MM.1S (cell line): ENCODE data around the gene AKAP9.
"Not testable (repeated sequence)": the region's sequence is repeated elsewhere in the genome, so short reads cannot be mapped to it uniquely, and the experiment has no call there.

Experiments
- DNase-seq: peaks from one replicate; pipeline ENCODE4 v3.0.0-alpha.2; 2015
- H2AFZ ChIP-seq: fragments of 300-600 bp; sonication (generic); 2 replicates; pipeline ENCODE4 v1.6.0; 2016; ENCODE audit warnings: antibody characterized with exemption, low read length
- H3F3A ChIP-seq: fragments of 300-600 bp; sonication (generic); 2 replicates; pipeline ENCODE4 v1.6.1; 2016; ENCODE audit warnings: mild to moderate bottlenecking, antibody characterized with exemption, low read length, moderate library complexity, mixed read lengths; ENCODE audit not compliant: insufficient read depth
- H3K27ac ChIP-seq: fragments of 300-600 bp; sonication (generic); 2 replicates; pipeline ENCODE4 v1.5.1; 2016; ENCODE audit warnings: mild to moderate bottlenecking, low read length
- H3K27me3 ChIP-seq: fragments of 300-600 bp; sonication (generic); replicated peaks from 2 replicates; pipeline ENCODE4 v1.6.0; 2016; ENCODE audit warnings: low read length; ENCODE audit not compliant: insufficient read depth
- H3K36me3 ChIP-seq: fragments of 300-600 bp; sonication (generic); replicated peaks from 2 replicates; pipeline ENCODE4 v1.6.1; 2016; ENCODE audit warnings: mild to moderate bottlenecking, low read length, mixed read lengths; ENCODE audit not compliant: insufficient read depth
- H3K4me1 ChIP-seq: fragments of 300-600 bp; sonication (generic); 2 replicates; pipeline ENCODE4 v1.6.1; 2016; ENCODE audit warnings: low read length, mixed read lengths
- H3K4me2 ChIP-seq: fragments of 300-600 bp; sonication (generic); 2 replicates; pipeline ENCODE4 v1.6.0; 2016; ENCODE audit warnings: low read depth, low read length
- H3K4me3 ChIP-seq: fragments of 300-600 bp; sonication (generic); 2 replicates; pipeline ENCODE4 v1.5.1; 2016; ENCODE audit warnings: low read length, mixed read lengths
- H3K79me2 ChIP-seq: fragments of 300-600 bp; sonication (generic); 2 replicates; pipeline ENCODE4 v1.6.1; 2016; ENCODE audit warnings: mixed run types, low read length, mixed read lengths
- H3K9ac ChIP-seq: fragments of 300-600 bp; sonication (generic); 2 replicates; pipeline ENCODE4 v1.6.1; 2016; ENCODE audit warnings: low read length, mixed read lengths
- H3K9me2 ChIP-seq: fragments of 300-600 bp; sonication (generic); replicated peaks from 2 replicates; pipeline ENCODE4 v1.6.1; 2016; ENCODE audit warnings: mild to moderate bottlenecking, low read length, mixed read lengths; ENCODE audit not compliant: insufficient read depth
- H3K9me3 ChIP-seq: fragments of 300-600 bp; sonication (generic); replicated peaks from 2 replicates; pipeline ENCODE4 v1.6.1; 2016; ENCODE audit warnings: mild to moderate bottlenecking, low read length, mixed read lengths; ENCODE audit not compliant: insufficient read depth
- H4K20me1 ChIP-seq: fragments of 300-600 bp; sonication (generic); 2 replicates; pipeline ENCODE4 v1.6.1; 2016; ENCODE audit warnings: mild to moderate bottlenecking, low read length, moderate library complexity, mixed read lengths; ENCODE audit not compliant: insufficient read depth
- CTCF ChIP-seq: fragments of 300-600 bp; sonication (generic); IDR thresholded peaks from 2 replicates; pipeline ENCODE4 v1.5.1; 2016; ENCODE audit warnings: antibody characterized with exemption, low read length, mixed read lengths
- EZH2 ChIP-seq: fragments of 300-600 bp; sonication (generic); optimal IDR thresholded peaks from 2 replicates; pipeline ENCODE3; 2017; ENCODE audit warnings: low read depth, mild to moderate bottlenecking, antibody characterized with exemption, low read length, mixed read lengths
- EZH2phosphoT487 ChIP-seq: fragments of 300-600 bp; sonication (generic); IDR thresholded peaks from 2 replicates; pipeline ENCODE4 v1.6.1; 2018; ENCODE audit warnings: antibody characterized with exemption, low read length

The AKAP9 gene

GRCh38 chr7:92137557-92137956, 196.9 kb downstream of the AKAP9 start:
- H4K20me1 ChIP-seq, result 0 out of 2 replicates have a peak, but pooled peaks cover 6% of the 10 kb centered on the region
- no peaks in the 10 kb centered on the region for H3K9me3 ChIP-seq
- no peaks in the 10 kb centered on the region for H3K27me3 ChIP-seq
- H3K9me2 ChIP-seq, result no peaks in the 10 kb centered on the region
- peaks cover 17% of the 10 kb centered on the region for H3K79me2 ChIP-seq
- TF ChIP-seq EZH2phosphoT487 (no peak), EZH2 (no peak), CTCF (no peak)
- no peak overlapping the region for H3K27ac ChIP-seq
- H3K4me3 ChIP-seq, result no peak overlapping the region
- H3K36me3 ChIP-seq, result no peaks in the 10 kb centered on the region
- no peak overlapping the region for H3K4me2 ChIP-seq
- H3K9ac ChIP-seq, result no peak overlapping the region
- no peaks in the 10 kb centered on the region for H3F3A ChIP-seq
- 0 out of 2 replicates have a peak, but pooled peaks cover 4% of the 10 kb centered on the region for H3K4me1 ChIP-seq
- no peak for DNase-seq
- no peak overlapping the region for H2AFZ ChIP-seq

GRCh38 chr7:92141161-92141560, 200.5 kb downstream of the AKAP9 start:
- Histone ChIP-seq H3F3A (no peaks in the 10 kb centered on the region), H3K27ac (no peak overlapping the region), H4K20me1 (no peaks in the 10 kb centered on the region), H3K36me3 (no peaks in the 10 kb centered on the region), H2AFZ (no peak overlapping the region), H3K9me2 (no peaks in the 10 kb centered on the region), H3K4me3 (no peak overlapping the region), H3K79me2 (no peaks in the 10 kb centered on the region), H3K27me3 (no peaks in the 10 kb centered on the region), H3K9ac (no peak overlapping the region), H3K9me3 (no peaks in the 10 kb centered on the region), H3K4me2 (no peak overlapping the region), H3K4me1 (no peaks in the 10 kb centered on the region)
- no peak for DNase-seq
- TF ChIP-seq EZH2 (no peak), CTCF (no peak), EZH2phosphoT487 (no peak)

- not testable (repeated sequence) for DNase-seq, H3K9me3 ChIP-seq, H3K4me3 ChIP-seq, H3K79me2 ChIP-seq, H3K4me2 ChIP-seq, H3K9ac ChIP-seq, H3K27me3 ChIP-seq, H2AFZ ChIP-seq, H3F3A ChIP-seq, H3K4me1 ChIP-seq, H3K27ac ChIP-seq, H3K9me2 ChIP-seq, H3K36me3 ChIP-seq, H4K20me1 ChIP-seq
Measured at GRCh38 chr7:92142791-92143190, 202.1 kb downstream of the AKAP9 start.

- H3K9me3 ChIP-seq, H2AFZ ChIP-seq, H3K9me2 ChIP-seq, H3K27ac ChIP-seq, H3K36me3 ChIP-seq, H4K20me1 ChIP-seq, H3K79me2 ChIP-seq, H3K27me3 ChIP-seq, H3K4me1 ChIP-seq, H3K4me2 ChIP-seq, DNase-seq, H3K9ac ChIP-seq, H3F3A ChIP-seq, H3K4me3 ChIP-seq: not testable (repeated sequence)
Measured at GRCh38 chr7:92143192-92143880, 202.7 kb downstream of the AKAP9 start.
